Kidney tubule cell (primary cell): ENCODE data around the gene RNF186.
"Not testable (repeated sequence)": the region's sequence is repeated elsewhere in the genome, so short reads cannot be mapped to it uniquely, and the experiment has no call there.

Experiments used
- DNase-seq: peaks from one replicate; pipeline ENCODE4 v3.0.0-alpha.2; 2018; ENCODE audit warnings: low spot score

RNF186 gene

DNA sequence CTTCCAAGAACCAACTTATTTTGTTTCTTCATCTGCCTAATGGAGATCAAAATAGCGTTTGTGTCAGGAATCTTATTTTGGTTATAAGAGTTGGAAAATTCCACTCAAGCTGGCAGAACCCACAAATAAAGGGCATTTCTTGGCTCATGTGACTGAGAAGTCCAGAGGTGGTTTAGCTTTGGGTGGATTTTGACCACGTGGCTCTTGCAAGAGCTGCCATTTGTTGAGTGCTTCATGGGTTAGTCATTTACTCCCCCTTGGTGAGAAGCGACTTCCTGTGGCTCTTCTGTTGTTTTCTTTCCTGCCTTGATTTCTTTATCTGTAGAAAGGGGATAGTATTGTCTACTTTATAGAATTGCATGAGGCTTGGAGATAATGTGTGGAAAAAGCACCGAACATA is 9.5 kb upstream of the RNF186 start:
- DNase-seq = peak; percentile 62

DNA sequence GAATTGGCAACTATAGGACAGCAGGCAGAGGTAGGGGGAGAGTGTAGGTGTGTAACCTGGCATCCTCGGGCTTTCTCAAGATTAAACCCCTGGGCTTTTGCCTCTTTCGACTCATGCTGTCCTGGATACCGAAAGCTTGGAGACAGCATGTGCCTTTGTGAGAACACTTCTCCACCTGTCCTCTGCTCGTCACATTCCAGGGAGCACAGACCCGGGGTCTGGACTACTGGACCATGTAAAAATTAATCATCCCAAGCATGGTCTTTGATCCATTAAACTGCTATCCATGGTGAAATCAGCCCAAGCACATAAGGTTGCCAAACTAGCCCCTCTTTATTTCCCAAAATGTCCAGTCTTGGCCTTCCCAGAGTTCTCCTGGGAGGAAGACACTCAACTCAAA is 9.0 kb upstream of the RNF186 start:
- DNase-seq = peak; percentile 47

DNA sequence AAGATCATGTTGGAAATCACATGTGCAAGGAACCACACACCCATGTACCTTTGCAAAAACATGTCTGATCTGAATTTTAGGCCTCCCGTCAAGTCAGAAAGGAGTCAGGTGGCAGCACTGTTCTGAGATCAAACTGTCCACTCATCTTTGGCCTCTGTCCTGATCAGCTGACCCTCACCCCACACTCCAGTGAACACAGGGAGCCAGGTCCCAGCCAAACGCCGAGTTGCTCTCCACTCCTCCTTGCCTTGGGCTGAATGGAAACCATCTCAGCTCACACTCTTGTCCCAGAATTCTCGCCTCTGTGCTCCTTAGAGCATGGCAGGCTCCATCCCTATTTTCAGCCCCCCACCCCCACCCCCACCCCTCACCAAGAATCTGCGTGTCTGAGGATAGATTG is 4.6 kb upstream of the RNF186 start:
- peak; percentile 19 for DNase-seq

DNA sequence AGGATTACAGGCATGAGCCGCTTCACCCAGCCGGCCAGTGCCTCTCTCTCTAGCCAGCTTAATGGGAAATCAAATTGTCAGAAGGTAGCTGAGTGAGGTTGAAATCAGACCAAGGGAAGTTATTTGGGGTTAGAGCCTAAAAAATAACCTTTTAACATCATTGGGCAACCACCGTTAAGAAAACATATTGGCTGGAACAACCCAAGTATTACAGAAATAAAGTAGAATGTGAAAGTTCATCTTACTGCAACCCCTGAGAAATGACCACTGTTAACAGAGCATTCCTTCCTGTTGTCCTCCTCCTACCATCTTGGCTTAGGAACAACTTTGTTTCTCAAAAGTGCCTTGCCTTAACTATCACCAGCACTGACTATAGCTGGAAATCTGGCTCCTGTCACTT is 3.2 kb upstream of the RNF186 start:
- no peak for DNase-seq

DNA sequence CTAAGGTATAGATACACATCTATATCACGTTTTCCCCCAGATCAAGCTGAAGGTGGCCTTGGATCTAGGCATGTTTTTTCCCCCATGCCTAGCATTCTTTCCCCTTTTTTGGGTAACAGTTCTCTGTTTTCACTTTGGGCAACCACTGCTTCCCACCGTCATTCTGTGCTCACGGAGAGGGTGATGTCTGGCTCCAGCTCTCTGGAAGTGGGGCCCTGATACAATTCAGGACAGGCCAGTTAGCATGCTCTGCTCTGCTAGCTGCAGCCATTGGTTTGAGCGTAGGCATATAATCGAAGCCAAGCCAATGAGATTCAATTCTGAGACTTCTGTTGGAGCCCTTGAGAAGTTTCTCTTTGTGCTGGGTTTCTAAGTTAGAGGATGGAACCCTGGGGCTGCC is 2.1 kb upstream of the RNF186 start:
- no peak for DNase-seq

DNA sequence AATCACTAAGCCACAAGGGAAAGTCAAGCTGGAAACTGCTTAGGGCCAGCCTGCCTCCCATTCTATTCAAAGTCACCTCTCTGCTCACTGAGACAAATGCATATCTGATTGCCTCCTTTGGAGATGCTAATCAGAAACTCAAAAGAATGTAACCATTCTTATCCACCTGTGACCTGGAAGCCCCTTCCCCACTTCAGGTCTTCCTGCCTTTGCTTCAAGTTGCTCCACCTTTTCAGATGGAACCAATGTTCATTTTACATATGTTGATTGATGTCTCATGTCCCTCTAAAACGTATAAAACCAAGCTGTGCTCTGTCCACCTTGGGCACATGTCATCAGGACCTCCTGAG is 1.6 kb upstream of the RNF186 start:
- DNase-seq = not testable (repeated sequence)

DNA sequence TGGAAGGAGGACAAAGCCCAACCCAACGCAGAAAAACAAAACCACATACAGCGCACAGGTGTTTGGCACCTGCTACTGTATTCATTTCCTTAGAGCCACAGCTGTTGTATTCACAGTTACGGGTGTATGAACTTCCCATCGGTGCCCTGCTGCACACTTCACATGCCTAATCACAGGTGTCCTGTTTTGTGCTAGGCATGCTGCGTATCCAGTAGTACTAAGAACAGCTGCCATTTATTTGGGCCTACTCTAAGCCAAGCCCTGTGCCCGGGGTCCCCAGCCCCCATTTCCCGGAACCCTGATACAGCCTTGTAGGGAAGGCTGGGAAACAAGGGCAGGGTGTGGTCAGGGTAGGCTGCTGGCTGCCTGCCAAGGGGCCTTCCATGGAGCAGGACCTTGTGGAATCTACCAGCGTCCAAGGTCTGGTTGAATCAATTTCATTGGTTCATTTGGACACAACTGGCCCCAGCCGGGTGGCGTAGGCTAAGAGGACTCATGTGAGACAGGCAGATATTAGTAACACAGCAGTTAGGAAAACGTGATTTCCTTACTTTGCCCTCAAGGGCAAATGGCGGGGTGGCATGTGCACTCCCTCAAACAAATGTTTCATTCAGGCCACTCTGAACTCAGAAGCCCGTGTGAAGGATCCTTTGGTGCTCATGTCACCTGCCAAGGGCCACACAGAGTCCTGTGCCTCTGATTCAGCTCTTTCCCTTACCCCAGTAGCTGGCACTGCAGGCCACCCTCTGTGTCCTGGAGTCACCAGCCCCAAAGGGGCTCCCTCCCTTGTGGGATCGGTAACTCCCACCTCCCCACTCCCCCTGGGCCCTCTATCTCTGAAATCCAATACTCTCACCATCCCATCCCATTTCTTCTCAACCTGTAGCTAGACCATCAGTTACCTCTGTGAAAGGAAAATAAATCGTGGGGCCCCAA is 986 bp upstream of the RNF186 start:
- peak; percentile 34 for DNase-seq

DNA sequence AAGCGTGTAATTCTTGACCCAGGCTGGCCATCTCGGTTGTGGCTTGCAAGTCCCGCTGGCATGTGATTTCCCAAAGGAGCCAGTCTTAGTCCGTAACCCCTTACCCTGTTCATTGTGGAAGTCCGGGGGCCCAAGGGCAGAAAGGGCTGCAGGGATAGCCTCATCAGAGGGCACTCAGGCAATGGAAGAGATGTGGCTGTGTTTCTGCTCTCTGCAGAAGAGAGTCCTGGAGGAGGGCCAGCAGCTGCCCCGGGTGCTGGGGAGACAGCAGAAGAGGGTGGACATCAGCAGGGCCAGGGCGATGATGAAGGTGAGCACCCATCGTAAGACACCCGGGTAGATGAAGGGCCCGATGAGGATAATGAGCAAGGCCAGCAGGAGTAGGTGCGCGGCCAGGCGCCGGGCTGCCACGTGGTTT is 830 bp downstream of the RNF186 start:
- no peak for DNase-seq

DNA sequence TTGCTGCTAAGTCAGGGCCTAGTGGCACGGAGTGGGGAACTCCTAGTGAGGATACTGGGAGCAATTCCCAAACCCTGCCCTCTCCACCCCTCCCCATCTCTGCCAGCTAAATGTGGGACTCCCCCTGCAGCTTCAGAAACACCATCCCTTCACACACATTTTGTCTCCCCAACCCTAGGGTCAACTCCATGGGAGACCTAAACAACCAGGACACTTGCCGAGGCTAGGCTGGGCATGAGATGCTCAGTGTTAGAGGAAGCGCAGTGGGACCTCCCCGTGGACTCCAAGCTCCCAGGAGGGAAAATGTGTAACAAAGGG is 1.5 kb downstream of the RNF186 start:
- DNase-seq = no peak

DNA sequence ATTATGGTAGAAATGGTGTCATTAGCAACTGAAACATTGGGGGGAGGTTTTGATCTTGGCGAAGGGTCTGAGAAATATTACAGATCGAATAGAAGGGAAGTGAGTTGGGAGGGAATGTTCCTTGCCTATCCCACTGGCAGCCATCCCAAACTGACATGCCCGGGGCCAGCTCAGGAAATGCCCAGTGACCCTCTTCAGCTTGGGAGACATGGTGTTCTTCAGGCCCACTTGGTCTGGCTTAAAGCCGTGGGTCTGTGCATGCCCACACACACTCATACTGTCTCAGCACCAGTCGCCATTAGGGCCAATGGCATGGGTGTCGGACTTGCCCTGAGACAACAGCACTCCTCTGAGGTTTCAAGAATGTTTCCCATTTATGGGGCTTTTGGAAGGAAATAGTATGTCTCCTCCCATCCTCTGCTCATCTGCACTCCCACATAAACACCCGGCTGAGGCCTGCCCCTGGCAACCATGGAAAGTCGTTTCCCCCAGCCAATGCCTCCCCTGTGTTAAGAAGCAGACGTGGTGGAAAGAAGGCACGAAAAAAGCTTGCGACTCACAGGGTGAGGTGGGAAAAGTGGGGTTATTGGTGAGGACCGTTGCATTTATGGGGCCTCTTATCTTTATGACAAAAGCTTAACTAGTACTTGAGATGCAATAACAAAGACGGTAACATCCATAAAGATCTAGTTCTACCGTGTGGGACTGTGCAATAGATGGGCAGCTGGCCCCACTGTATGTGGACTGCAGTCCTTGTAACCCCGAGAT is 2.0 kb downstream of the RNF186 start:
- no peak for DNase-seq

DNA sequence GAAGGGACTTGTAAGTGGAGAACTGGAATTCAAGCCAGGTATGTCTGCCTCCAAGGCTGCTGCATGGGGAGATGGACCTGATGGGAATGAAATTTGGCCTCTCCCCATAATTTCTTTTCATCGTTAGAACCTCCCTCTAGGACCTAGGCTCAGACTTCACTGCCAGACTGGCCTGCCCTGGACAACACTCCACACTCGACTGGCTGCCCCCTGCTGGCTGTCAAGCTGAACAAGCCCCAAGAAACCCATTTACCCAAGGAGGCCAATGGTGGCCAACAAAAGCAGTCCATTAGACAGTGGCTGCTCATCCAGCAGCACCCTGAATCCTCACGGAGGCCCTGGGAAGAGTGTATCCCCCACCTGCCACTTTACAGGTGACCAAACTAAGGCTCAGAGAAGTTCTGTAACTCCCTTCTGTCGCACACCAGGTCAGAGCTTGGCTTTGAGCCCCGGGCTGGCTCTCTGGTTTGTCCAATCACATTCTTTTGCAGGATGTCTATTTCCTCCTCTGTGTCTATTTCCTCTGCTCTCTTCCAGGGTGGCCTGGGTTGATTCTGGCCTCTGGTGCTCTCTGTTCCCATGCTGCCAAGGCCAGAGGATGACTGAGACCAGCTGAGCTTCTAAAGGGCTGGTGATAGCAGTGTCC is 3.8 kb downstream of the RNF186 start:
- peak; percentile 50 for DNase-seq

DNA sequence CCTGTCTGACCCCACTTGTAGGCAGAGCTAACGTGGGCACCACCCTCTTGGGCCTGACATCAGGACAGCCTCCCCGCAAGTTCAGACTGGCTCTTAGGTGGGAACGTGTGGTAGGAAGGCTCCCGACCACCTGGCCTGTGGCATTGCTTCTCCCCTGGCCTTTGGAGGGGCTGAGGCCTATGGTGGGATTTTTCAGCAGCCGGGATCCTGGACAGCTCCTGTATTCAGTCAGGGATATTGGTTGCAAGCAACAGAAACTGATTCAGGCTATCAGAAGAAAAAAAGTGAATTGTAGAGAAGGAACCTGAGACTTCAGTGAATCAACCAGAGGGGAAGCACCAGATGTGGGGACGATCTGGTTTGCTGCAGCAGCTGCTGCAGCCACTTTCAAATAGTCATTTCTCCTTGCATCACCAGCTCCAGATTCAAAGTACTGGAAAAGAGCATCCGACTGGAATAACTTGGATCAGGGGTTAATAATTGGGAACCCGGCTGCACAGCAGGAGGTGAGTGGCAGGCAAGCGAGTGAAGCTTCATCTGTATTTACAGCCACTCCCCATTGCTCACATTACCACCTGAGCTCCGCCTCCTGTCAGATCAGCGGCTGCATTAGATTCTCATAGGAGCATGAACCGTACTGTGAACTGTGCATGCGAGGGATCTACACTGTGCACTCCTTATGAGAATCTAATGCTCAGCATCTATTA is 5.9 kb downstream of the RNF186 start:
- DNase-seq = peak; percentile 51

DNA sequence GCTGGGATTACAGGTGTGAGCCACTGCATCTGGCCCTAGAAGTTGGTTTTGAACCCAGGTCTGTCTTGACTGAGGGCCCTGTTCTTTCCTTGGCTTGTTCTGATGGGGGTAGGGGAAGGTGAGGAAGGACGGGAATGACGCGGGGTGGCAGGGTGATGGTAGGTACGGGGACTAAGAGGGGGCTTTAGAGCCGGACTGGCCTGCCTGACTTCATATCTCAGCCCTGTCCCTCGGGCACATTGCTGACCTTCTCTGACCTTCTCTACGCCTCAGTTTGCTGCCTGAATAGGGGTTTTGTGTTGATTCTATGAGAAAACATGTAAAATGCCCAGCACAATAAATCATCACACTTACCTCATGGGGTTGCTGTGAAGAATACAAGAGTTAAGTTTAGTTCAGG is 6.7 kb downstream of the RNF186 start:
- no peak for DNase-seq

DNA sequence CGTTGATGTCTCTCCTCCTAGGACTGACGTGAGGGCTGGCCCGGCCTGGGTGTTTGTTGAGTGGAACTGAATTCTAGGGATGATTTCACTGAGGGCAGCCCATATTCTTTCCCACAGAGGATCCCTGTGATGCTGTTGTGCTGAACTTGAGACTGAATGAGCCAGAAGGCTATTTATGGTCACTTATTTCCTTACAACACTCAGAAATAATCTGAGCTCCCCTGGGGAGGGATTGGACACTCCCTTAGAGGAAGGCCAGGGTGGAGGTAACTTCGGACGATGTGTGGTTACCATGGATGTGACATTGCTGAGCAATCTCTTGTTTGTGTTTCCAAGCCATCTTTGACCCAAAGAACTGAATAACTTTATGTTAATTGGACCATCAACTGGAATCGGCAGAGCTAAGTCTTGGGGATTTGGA is 10.2 kb downstream of the RNF186 start:
- peak; percentile 77 for DNase-seq

DNA sequence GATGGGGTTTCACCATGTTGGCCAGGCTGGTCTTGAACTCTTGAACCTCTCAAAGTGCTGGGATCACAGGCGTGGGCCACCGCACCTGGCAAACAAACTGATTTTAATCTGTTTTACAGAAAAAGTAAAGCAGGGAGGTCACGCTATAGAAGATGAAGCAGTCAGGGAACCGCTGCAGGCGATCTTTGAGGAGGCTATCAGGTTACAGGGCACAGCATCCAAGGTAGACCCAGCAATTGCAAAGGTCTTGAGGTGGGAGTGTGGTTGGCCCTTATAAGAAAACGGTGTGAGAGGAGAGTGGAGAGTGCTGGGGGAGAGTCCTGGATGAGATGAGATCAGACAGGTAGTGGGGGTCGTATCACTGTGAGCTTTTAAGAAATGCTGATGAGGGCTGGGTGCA is 12.8 kb downstream of the RNF186 start:
- no peak for DNase-seq

DNA sequence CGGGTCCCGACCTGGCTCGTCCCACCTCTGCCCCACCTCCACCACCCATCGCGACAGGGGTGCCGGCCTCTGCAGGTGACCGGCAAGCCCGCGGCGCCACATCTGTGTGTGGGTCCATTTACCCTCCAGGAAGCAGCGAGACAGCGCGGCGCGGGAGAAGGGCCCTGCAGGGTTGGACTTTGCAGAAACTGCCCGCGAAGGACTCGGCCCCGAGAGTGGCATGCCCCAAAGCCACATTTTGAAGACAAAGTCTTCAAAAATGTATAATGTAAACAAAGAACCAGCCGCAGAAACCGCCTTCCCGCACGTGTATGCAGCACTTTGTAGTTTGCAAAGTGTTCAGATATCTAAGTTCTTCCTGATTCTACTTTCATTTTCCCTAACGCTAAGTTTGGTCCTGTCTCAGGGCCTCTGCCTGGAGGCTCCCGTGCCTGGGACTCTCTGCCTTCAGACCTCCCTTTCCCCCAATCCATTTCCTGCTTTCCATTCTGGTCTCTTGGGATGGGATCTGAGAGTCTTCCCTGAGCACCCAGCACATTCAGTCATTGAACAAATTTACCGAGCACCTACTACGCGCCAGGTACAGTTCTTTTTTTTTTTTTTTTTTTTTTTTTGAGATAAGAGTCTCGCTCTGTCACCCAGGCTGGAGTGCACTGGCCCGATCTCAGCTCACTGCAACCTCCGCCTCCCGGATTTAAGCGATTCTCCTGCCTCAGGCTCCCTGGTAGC is 14.8 kb downstream of the RNF186 start:
- DNase-seq = peak; percentile 83

DNA sequence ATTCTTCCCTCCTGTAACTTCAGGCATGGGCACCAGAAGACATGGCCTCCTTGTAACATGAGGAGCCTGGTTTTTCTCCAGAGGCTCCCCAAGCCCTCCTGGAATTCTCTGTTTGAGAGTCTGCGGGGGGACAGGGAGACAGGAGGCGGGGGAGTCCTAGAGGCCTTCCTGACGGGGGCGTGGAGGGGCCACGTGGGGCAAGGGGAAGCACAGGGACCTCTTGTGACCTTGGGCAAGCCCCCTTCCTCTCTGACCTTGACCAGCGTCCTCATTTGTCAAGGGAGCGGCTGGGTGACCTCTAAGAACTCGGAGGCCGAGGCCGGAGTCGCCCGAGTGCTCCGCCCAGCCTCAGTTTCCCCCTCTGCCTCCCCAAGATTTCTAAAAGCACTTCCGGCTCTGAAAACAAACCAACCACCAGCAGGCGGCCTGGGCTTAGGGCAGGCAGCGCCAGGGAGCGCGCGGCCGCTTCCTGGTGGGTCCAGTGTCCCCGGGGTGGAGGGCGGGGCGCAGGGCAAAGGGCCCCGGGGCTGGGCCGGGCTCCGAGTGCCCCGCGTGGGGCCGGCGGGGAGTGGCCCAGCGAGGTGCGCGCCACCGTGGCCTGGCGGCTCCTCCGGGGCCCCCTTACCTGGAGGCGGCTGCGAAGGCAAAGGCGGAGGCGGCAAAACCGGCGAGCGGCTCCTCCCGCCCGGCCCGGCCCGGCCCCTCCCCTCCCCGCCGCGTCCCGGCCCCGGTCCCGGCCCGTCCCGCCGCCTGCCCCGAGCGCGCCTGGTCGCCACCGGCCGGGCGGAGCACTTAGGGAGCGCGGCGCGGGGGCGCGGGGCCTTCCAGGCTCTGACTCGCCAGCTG is 15.6 kb downstream of the RNF186 start, which contains the start of gene TMCO4:
TMCO4 (minus strand) TSS at position 687 of the 846 bp plus-strand sequence. CDS start 19,158 bp downstream, outside the sequence.
- peak; percentile 70 for DNase-seq

DNA sequence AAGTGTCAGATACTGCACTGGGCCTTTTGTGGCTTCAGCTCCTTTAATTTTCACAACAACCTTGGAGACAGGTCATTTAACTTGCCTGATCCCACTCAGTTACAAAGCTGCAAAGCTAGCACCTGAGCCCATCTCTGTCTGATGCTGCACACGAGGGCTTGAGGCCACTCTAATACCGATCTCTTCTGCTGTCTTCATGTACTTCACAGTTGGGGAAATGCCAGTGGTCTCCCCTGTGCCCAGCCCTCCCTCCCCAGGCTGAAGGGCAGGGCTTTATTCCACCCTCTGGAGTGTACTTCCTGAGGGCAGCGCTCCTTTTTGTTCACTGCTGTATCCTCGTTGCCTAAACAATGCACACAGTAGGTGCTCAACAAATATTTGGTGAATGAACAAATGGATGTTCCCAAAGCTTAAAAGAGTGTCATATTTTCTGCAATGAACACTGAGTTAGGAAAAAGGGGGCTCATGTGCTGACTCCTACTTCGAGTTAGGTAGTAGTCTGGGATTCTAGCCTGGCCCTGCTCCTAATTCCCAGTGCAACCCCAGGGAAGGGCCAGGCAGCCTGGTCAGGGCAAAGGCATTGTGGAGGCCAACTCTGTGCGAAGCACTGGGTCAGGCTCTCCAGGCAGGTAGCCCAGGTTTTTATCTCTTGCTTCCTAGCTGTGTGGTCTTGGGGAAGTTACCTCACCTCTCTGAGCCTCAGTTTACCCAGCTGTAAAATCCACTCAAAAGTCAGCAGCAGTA is 16.4 kb downstream of the RNF186 start:
- no peak for DNase-seq

DNA sequence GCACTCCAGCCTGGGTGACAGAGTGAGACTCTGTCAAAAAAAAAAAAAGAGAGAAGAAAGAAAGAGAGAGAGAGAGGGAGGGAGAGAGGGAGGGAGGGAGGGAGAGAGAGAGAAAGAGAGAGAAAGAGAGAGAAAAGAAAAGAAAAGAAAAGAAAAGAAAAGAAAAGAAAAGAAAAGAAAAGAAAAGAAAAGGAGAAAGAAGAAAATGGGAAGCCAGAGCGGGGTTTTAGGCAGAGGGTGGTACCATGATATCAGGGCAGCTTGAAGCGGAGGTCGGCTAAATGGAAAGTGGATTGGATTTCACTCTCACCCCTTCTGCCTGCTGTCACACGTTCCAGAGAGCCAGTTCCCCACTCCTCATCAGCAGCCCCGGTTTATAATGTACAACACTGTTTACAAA is 17.3 kb downstream of the RNF186 start:
- DNase-seq = no peak

DNA sequence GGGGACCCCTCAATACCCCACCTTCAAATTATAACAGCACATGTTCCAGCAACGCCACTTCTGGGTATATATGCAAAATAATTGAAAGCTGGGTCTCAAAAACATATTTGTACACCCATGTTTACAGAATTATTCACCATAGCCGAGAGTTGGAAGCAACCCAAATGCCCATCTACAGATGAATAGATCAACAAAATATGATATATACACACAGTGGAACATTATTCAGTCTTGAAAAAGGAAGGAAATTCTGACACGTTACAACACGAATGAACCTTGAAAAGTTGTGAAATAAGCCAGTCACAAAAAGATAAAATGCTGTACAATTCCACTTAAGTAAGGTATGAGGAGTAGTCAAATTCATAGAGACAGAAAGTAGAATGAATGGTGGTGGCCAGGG is 20.5 kb downstream of the RNF186 start:
- DNase-seq = no peak
